HEK293 (cell line): Measurements from ENCODE around the gene KDELR1.

Experiments used
- CTCF ChIA-PET: fragments of 350-600 bp; formaldehyde crosslinking; extraction: SDS; loops from one replicate; lab custom pipeline; 2021; ENCODE audit warnings: antibody characterized with exemption; lab: Yijun Ruan, JAX
- POLR2A ChIA-PET: fragments of 300-600 bp; formaldehyde crosslinking; extraction: SDS; loops from one replicate; lab custom pipeline; 2020; ENCODE audit warnings: antibody characterized with exemption, inconsistent platforms; lab: Yijun Ruan, JAX
- H3K27ac ChIP-seq: fragments of 200-500 bp; sonication (Bioruptor generic); 2 replicates; pipeline ENCODE4 v1.5.1; 2014; ENCODE audit warnings: low read depth, low read length, control low read depth, inconsistent platforms; ENCODE audit errors: extremely low read depth
- H3K36me3 ChIP-seq, 2 experiments: fragments of 200-500 bp in 1 of 2; sonication (Bioruptor generic) in 1 of 2; 1 replicate in 1 of 2; 2 replicates in 1 of 2; pipeline ENCODE4 v1.5.1; 2014 to 2017; ENCODE audit warnings: inconsistent platforms in 2 of 2, low read length in 2 of 2; ENCODE audit not compliant: control insufficient read depth in 2 of 2, insufficient read depth in 1 of 2
- H3K4me1 ChIP-seq: fragments of 200-500 bp; sonication (Bioruptor generic); 2 replicates; pipeline ENCODE4 v1.5.1; 2014; ENCODE audit warnings: mild to moderate bottlenecking, low read length, inconsistent platforms; ENCODE audit not compliant: control insufficient read depth, insufficient read depth
- H3K4me3 ChIP-seq: 2 replicates; pipeline ENCODE4 v1.5.1; 2011; ENCODE audit warnings: low read depth, mild to moderate bottlenecking, control low read depth, low read length, moderate library complexity
- H3K9me3 ChIP-seq: fragments of 200-500 bp; sonication (Bioruptor generic); 2 replicates; pipeline ENCODE4 v1.5.1; 2014; ENCODE audit warnings: low read depth, low read length, inconsistent platforms; ENCODE audit not compliant: control insufficient read depth, insufficient read depth
- FEZF1 ChIP-seq: fragments of 450-650 bp; formaldehyde crosslinking; IDR thresholded peaks from 2 replicates; pipeline ENCODE4 v1.5.1; 2016; ENCODE audit warnings: missing biosample characterization, missing genetic modification characterization
- HOXA7 ChIP-seq: sonication (generic); formaldehyde crosslinking; IDR thresholded peaks from 2 replicates; pipeline ENCODE4 v1.8.1; 2022; ENCODE audit warnings: missing genetic modification reagents, borderline replicate concordance
- SP2 ChIP-seq: fragments of 450-650 bp; formaldehyde crosslinking; IDR thresholded peaks from 2 replicates; pipeline ENCODE4 v1.5.1; 2016; ENCODE audit warnings: missing biosample characterization, missing genetic modification characterization
- YY1 ChIP-seq: fragments of 450-650 bp; formaldehyde crosslinking; IDR thresholded peaks from 2 replicates; pipeline ENCODE4 v1.5.1; 2018; ENCODE audit warnings: missing biosample characterization, missing genetic modification characterization
- ZEB2 ChIP-seq: fragments of 450-650 bp; formaldehyde crosslinking; IDR thresholded peaks from 2 replicates; pipeline ENCODE4 v1.5.1; 2016; ENCODE audit warnings: missing biosample characterization, missing genetic modification characterization
- ZNF169 ChIP-seq: fragments of 450-650 bp; formaldehyde crosslinking; IDR thresholded peaks from 2 replicates; pipeline ENCODE4 v1.5.1; 2016; ENCODE audit warnings: missing biosample characterization, missing genetic modification characterization
- ZNF341 ChIP-seq: fragments of 450-650 bp; formaldehyde crosslinking; IDR thresholded peaks from 2 replicates; pipeline ENCODE4; 2016; ENCODE audit warnings: low read depth, missing biosample characterization, missing genetic modification characterization
- ZNF416 ChIP-seq: fragments of 450-650 bp; formaldehyde crosslinking; IDR thresholded peaks from 2 replicates; pipeline ENCODE4 v1.5.1; 2016; ENCODE audit warnings: missing biosample characterization, missing genetic modification characterization
- ZNF510 ChIP-seq: fragments of 450-650 bp; formaldehyde crosslinking; IDR thresholded peaks from 2 replicates; pipeline ENCODE4 v1.5.1; 2018; ENCODE audit warnings: mild to moderate bottlenecking, missing genetic modification characterization, missing biosample characterization; ENCODE audit not compliant: insufficient replicate concordance
- ZNF544 ChIP-seq: fragments of 450-650 bp; formaldehyde crosslinking; IDR thresholded peaks from 2 replicates; pipeline ENCODE4 v1.5.0; 2017; ENCODE audit warnings: missing biosample characterization, missing genetic modification characterization
- ZNF76 ChIP-seq: fragments of 450-650 bp; formaldehyde crosslinking; IDR thresholded peaks from 2 replicates; pipeline ENCODE4; 2016; ENCODE audit warnings: low read depth, missing biosample characterization, missing genetic modification characterization, borderline replicate concordance
- ZNF830 ChIP-seq: fragments of 450-650 bp; IDR thresholded peaks from 2 replicates; pipeline ENCODE4 v1.5.0; 2018; ENCODE audit warnings: missing biosample characterization, missing genetic modification characterization, low read depth, mild to moderate bottlenecking, moderate library complexity
- TF ChIP-seq, protein P1 (sequence below): fragments of 450-650 bp; formaldehyde crosslinking; IDR thresholded peaks from 2 replicates; pipeline ENCODE4 v1.5.1; 2016; ENCODE audit warnings: missing biosample characterization, missing genetic modification characterization, borderline replicate concordance
- TF ChIP-seq, protein P2 (sequence below): fragments of 450-650 bp; formaldehyde crosslinking; IDR thresholded peaks from 2 replicates; pipeline ENCODE4 v1.5.1; 2016; ENCODE audit warnings: missing biosample characterization, missing genetic modification characterization, borderline replicate concordance
- TF ChIP-seq, protein P3 (sequence below): fragments of 450-650 bp; IDR thresholded peaks from 2 replicates; pipeline ENCODE4 v1.5.1; 2018; ENCODE audit warnings: missing biosample characterization, mild to moderate bottlenecking, missing genetic modification characterization
- TF ChIP-seq, protein P4 (sequence below): fragments of 450-650 bp; formaldehyde crosslinking; IDR thresholded peaks from 2 replicates; pipeline ENCODE4 v1.5.1; 2016; ENCODE audit warnings: missing biosample characterization, missing genetic modification characterization
- TF ChIP-seq, protein P5 (sequence below): fragments of 450-650 bp; formaldehyde crosslinking; IDR thresholded peaks from 2 replicates; pipeline ENCODE4 v1.5.1; 2016; ENCODE audit warnings: missing biosample characterization, missing genetic modification characterization
- TF ChIP-seq, protein P6 (sequence below): fragments of 450-650 bp; formaldehyde crosslinking; IDR thresholded peaks from 2 replicates; pipeline ENCODE4 v1.5.1; 2016; ENCODE audit warnings: missing biosample characterization, missing genetic modification characterization

Gene KDELR1

DNA sequence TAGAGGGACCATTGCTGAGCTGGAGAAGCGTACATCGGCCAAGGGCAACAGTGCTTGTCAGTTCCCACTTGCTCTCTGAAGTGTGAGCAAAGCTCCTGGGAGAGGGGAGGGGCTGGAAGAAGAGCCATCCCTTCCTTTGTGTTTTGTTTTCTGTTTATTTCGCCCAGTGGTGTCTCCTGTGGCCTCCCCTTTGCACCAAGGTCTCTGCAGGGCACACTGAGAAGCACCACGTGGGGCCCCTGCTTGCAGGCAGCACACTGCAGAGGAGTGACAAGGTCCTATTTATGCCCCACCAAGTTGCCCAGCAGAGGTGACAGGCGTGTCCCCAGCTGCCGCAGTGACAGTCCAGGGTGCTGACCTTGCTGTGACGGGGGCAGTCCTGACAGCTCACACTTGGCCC, 26.1 kb upstream of the KDELR1 start (continued):
- TF ChIP-seq, protein P1, sequence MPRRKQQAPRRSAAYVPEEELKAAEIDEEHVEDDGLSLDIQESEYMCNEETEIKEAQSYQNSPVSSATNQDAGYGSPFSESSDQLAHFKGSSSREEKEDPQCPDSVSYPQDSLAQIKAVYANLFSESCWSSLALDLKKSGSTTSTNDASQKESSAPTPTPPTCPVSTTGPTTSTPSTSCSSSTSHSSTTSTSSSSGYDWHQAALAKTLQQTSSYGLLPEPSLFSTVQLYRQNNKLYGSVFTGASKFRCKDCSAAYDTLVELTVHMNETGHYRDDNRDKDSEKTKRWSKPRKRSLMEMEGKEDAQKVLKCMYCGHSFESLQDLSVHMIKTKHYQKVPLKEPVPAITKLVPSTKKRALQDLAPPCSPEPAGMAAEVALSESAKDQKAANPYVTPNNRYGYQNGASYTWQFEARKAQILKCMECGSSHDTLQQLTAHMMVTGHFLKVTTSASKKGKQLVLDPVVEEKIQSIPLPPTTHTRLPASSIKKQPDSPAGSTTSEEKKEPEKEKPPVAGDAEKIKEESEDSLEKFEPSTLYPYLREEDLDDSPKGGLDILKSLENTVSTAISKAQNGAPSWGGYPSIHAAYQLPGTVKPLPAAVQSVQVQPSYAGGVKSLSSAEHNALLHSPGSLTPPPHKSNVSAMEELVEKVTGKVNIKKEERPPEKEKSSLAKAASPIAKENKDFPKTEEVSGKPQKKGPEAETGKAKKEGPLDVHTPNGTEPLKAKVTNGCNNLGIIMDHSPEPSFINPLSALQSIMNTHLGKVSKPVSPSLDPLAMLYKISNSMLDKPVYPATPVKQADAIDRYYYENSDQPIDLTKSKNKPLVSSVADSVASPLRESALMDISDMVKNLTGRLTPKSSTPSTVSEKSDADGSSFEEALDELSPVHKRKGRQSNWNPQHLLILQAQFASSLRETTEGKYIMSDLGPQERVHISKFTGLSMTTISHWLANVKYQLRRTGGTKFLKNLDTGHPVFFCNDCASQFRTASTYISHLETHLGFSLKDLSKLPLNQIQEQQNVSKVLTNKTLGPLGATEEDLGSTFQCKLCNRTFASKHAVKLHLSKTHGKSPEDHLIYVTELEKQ (tag by site-specific recombination) = no peak
- TF ChIP-seq ZNF544 = no peak
- TF ChIP-seq ZNF76 (tag by site-specific recombination) = no peak
- no peak for TF ChIP-seq ZEB2
- TF ChIP-seq, protein P2, sequence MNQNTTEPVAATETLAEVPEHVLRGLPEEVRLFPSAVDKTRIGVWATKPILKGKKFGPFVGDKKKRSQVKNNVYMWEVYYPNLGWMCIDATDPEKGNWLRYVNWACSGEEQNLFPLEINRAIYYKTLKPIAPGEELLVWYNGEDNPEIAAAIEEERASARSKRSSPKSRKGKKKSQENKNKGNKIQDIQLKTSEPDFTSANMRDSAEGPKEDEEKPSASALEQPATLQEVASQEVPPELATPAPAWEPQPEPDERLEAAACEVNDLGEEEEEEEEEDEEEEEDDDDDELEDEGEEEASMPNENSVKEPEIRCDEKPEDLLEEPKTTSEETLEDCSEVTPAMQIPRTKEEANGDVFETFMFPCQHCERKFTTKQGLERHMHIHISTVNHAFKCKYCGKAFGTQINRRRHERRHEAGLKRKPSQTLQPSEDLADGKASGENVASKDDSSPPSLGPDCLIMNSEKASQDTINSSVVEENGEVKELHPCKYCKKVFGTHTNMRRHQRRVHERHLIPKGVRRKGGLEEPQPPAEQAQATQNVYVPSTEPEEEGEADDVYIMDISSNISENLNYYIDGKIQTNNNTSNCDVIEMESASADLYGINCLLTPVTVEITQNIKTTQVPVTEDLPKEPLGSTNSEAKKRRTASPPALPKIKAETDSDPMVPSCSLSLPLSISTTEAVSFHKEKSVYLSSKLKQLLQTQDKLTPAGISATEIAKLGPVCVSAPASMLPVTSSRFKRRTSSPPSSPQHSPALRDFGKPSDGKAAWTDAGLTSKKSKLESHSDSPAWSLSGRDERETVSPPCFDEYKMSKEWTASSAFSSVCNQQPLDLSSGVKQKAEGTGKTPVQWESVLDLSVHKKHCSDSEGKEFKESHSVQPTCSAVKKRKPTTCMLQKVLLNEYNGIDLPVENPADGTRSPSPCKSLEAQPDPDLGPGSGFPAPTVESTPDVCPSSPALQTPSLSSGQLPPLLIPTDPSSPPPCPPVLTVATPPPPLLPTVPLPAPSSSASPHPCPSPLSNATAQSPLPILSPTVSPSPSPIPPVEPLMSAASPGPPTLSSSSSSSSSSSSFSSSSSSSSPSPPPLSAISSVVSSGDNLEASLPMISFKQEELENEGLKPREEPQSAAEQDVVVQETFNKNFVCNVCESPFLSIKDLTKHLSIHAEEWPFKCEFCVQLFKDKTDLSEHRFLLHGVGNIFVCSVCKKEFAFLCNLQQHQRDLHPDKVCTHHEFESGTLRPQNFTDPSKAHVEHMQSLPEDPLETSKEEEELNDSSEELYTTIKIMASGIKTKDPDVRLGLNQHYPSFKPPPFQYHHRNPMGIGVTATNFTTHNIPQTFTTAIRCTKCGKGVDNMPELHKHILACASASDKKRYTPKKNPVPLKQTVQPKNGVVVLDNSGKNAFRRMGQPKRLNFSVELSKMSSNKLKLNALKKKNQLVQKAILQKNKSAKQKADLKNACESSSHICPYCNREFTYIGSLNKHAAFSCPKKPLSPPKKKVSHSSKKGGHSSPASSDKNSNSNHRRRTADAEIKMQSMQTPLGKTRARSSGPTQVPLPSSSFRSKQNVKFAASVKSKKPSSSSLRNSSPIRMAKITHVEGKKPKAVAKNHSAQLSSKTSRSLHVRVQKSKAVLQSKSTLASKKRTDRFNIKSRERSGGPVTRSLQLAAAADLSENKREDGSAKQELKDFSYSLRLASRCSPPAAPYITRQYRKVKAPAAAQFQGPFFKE (tag by site-specific recombination) = no peak

DNA sequence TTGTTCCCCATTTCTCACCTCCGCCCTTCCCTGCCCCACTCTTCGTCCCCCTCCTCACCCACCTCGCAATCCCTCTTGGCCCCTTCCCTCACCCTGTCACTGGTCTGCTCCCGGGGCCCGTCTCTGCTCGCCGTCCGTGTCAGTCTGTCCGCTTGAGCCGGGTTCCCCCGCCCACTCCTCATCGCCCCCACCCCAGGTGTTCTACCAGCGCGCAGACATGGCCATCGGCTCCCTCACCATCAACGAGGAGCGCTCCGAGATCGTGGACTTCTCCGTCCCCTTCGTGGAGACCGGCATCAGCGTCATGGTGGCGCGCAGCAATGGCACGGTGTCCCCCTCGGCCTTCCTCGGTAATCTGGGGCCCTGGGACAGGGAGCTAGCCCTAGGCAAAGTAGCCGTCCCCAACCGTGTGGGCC, 24.5 kb upstream of the KDELR1 start:
- Histone ChIP-seq H3K9me3 (no peaks in the 10 kb centered on the region), H3K27ac (no peak overlapping the region), H3K36me3 (no peaks in the 10 kb centered on the region), H3K4me3 (no peak overlapping the region), H3K4me1 (peaks cover 8% of the 10 kb centered on the region; the same call in 1 of the 2 replicates)
- POLR2A ChIA-PET = interaction anchor here (1.3 kb wide), 1 partner anchor 52 kb away, joined by 3 read pairs; the partner anchor contains the start of gene TMEM143
- CTCF ChIA-PET = interaction anchor here (1.6 kb wide), 1 partner anchor 24 kb away, joined by 4 read pairs; the partner anchor contains the start of gene KDELR1
- TF ChIP-seq HOXA7 (no peak), ZNF830 (no peak), ZNF544 (no peak), ZNF416 (tag by site-specific recombination) (no peak), ZNF341 (no peak), FEZF1 (no peak), ZNF510 (no peak), YY1 (tag by site-specific recombination) (no peak), ZNF169 (no peak), SP2 (tag by site-specific recombination) (no peak)
- TF ChIP-seq, protein P3, sequence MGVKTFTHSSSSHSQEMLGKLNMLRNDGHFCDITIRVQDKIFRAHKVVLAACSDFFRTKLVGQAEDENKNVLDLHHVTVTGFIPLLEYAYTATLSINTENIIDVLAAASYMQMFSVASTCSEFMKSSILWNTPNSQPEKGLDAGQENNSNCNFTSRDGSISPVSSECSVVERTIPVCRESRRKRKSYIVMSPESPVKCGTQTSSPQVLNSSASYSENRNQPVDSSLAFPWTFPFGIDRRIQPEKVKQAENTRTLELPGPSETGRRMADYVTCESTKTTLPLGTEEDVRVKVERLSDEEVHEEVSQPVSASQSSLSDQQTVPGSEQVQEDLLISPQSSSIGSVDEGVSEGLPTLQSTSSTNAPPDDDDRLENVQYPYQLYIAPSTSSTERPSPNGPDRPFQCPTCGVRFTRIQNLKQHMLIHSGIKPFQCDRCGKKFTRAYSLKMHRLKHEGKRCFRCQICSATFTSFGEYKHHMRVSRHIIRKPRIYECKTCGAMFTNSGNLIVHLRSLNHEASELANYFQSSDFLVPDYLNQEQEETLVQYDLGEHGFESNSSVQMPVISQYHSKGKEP = no peak
- TF ChIP-seq, protein P4, sequence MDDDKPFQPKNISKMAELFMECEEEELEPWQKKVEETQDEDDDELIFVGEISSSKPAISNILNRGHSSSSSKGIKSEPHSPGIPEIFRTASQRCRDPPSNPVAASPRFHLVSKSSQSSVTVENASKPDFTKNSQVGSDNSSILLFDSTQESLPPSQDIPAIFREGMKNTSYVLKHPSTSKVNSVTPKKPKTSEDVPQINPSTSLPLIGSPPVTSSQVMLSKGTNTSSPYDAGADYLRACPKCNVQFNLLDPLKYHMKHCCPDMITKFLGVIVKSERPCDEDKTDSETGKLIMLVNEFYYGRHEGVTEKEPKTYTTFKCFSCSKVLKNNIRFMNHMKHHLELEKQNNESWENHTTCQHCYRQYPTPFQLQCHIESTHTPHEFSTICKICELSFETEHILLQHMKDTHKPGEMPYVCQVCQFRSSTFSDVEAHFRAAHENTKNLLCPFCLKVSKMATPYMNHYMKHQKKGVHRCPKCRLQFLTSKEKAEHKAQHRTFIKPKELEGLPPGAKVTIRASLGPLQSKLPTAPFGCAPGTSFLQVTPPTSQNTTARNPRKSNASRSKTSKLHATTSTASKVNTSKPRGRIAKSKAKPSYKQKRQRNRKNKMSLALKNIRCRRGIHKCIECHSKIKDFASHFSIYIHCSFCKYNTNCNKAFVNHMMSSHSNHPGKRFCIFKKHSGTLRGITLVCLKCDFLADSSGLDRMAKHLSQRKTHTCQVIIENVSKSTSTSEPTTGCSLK (tag by site-specific recombination) = no peak
- TF ChIP-seq, protein P5, sequence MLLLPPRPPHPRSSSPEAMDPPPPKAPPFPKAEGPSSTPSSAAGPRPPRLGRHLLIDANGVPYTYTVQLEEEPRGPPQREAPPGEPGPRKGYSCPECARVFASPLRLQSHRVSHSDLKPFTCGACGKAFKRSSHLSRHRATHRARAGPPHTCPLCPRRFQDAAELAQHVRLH (tag by site-specific recombination) = no peak
- TF ChIP-seq, protein P6, sequence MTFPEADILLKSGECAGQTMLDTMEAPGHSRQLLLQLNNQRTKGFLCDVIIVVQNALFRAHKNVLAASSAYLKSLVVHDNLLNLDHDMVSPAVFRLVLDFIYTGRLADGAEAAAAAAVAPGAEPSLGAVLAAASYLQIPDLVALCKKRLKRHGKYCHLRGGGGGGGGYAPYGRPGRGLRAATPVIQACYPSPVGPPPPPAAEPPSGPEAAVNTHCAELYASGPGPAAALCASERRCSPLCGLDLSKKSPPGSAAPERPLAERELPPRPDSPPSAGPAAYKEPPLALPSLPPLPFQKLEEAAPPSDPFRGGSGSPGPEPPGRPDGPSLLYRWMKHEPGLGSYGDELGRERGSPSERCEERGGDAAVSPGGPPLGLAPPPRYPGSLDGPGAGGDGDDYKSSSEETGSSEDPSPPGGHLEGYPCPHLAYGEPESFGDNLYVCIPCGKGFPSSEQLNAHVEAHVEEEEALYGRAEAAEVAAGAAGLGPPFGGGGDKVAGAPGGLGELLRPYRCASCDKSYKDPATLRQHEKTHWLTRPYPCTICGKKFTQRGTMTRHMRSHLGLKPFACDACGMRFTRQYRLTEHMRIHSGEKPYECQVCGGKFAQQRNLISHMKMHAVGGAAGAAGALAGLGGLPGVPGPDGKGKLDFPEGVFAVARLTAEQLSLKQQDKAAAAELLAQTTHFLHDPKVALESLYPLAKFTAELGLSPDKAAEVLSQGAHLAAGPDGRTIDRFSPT (tag by site-specific recombination) = no peak
